Peyer's patch (tissue), 4 donors: ENCODE data around the gene ZBTB20. TPM values are rescaled to one million over a fixed set of nuclear protein-coding genes. Genes with fewer than 3 reads are reported as not detected.

Source experiments
- DNase-seq, 3 donors: peaks; one replicate each; pipeline ENCODE4 v3.0.0-alpha.2; 2017 to 2019
- H3K27ac ChIP-seq, 4 donors: fragments of 200-600 bp; sonication (generic); one replicate each; pipeline ENCODE4 v1.5.1; 2016 to 2019
- H3K27me3 ChIP-seq, 2 donors: fragments of 200-600 bp; sonication (generic); one replicate each; pipeline ENCODE4 v1.5.1; 2019
- H3K36me3 ChIP-seq, 3 donors: fragments of 200-600 bp; sonication (generic); one replicate each; pipeline ENCODE4 v1.5.1; 2016 to 2019
- H3K4me1 ChIP-seq, 4 donors: fragments of 200-600 bp; sonication (generic); one replicate each; pipeline ENCODE4 v1.5.1; 2016 to 2019
- H3K4me3 ChIP-seq, 4 donors: fragments of 200-600 bp; sonication (generic); 1 replicate in 3 of 4; 2 replicates in 1 of 4; pipeline ENCODE4 v1.5.1; 2016 to 2019; ENCODE audit warnings: mild to moderate bottlenecking in 1 of 4
- H3K9me3 ChIP-seq, 4 donors: fragments of 200-600 bp; sonication (generic); one replicate each; pipeline ENCODE4 v1.5.1; 2016 to 2019; ENCODE audit warnings: mild to moderate bottlenecking in 1 of 4
- CTCF ChIP-seq, 6 experiments: fragments of 450-650 bp in 4 of 6; fragments of 200-600 bp in 2 of 6; sonication (generic) in 1 of 6; IDR thresholded peaks; one replicate each; pipeline ENCODE4 v1.5.1; 2017 to 2019; ENCODE audit warnings: antibody characterized with exemption in 6 of 6, mild to moderate bottlenecking in 3 of 6, moderate library complexity in 1 of 6
- POLR2A ChIP-seq, 2 donors: fragments of 450-650 bp; IDR thresholded peaks; one replicate each; pipeline ENCODE4 v1.5.1; 2017; ENCODE audit warnings: antibody characterized with exemption in 2 of 2, mild to moderate bottlenecking in 2 of 2, moderate library complexity in 2 of 2
- total RNA-seq, 4 donors: library from RNA; depleted of rRNA; stranded (reverse); fragments of >200 nt; gene quantifications; one replicate each; pipeline ENCODE4 v1.1.0, GENCODE V29; 2016

The ZBTB20 gene
- total RNA-seq, 4 donors from 2014 or later = 19.6 to 135 (median 57.2) TPM

- Histone ChIP-seq H3K4me3 (no peak overlapping the region), H3K36me3 (no peaks in the 10 kb centered on the region), H3K9me3 (no peaks in the 10 kb centered on the region), H3K27me3 (no peaks in the 10 kb centered on the region), H3K27ac (no peak overlapping the region), H3K4me1 (no peaks in the 10 kb centered on the region)
- DNase-seq = no peak
- no peak for TF ChIP-seq CTCF (IDR thresholded peaks at IDR 0.05)
- no peak for TF ChIP-seq POLR2A (IDR thresholded peaks at IDR 0.05)
Observed at GRCh38 chr3:115139072-115139471, 8.0 kb downstream of the ZBTB20 start.

GRCh38 chr3:115134648-115135347 is 12.3 kb downstream of the ZBTB20 start:
- H3K4me1 ChIP-seq = no peaks in the 10 kb centered on the region
- no peaks in the 10 kb centered on the region for H3K27me3 ChIP-seq
- DNase-seq = no peak
- H3K36me3 ChIP-seq = no peaks in the 10 kb centered on the region
- no peak overlapping the region for H3K4me3 ChIP-seq
- TF ChIP-seq POLR2A (IDR thresholded peaks at IDR 0.05) (no peak), CTCF (IDR thresholded peaks at IDR 0.05) (no peak)
- H3K9me3 ChIP-seq = no peaks in the 10 kb centered on the region
- H3K27ac ChIP-seq = no peak overlapping the region

- no peak for TF ChIP-seq CTCF (IDR thresholded peaks at IDR 0.05)
- TF ChIP-seq POLR2A (IDR thresholded peaks at IDR 0.05) = no peak
- H3K4me3 ChIP-seq = no peak overlapping the region
- no peaks in the 10 kb centered on the region for H3K36me3 ChIP-seq
- no peak for DNase-seq
- no peaks in the 10 kb centered on the region for H3K9me3 ChIP-seq
- H3K4me1 ChIP-seq = no peaks in the 10 kb centered on the region
- no peak overlapping the region for H3K27ac ChIP-seq
- H3K27me3 ChIP-seq = no peaks in the 10 kb centered on the region
Observed at GRCh38 chr3:115127208-115127607, 19.9 kb downstream of the ZBTB20 start.

GRCh38 chr3:115120597-115120996 is 26.5 kb downstream of the ZBTB20 start:
- no peaks in the 10 kb centered on the region for H3K27me3 ChIP-seq
- TF ChIP-seq CTCF (IDR thresholded peaks at IDR 0.05) = no peak
- no peak for TF ChIP-seq POLR2A (IDR thresholded peaks at IDR 0.05)
- DNase-seq = no peak
- no peaks in the 10 kb centered on the region for H3K9me3 ChIP-seq
- no peak overlapping the region for H3K27ac ChIP-seq
- H3K4me3 ChIP-seq = no peak overlapping the region
- no peaks in the 10 kb centered on the region for H3K36me3 ChIP-seq
- H3K4me1 ChIP-seq = no peaks in the 10 kb centered on the region

- TF ChIP-seq CTCF (IDR thresholded peaks at IDR 0.05) (no peak), POLR2A (IDR thresholded peaks at IDR 0.05) (no peak)
- H3K27me3 ChIP-seq = no peaks in the 10 kb centered on the region
- H3K4me1 ChIP-seq = no peaks in the 10 kb centered on the region
- H3K9me3 ChIP-seq = no peaks in the 10 kb centered on the region
- DNase-seq = no peak
- no peaks in the 10 kb centered on the region for H3K36me3 ChIP-seq
- H3K27ac ChIP-seq = no peak overlapping the region
- H3K4me3 ChIP-seq = no peak overlapping the region
Observed at GRCh38 chr3:115113367-115113766, 33.7 kb downstream of the ZBTB20 start.

GRCh38 chr3:115111632-115112031 is 35.5 kb downstream of the ZBTB20 start:
- no peaks in the 10 kb centered on the region for H3K27me3 ChIP-seq
- DNase-seq = no peak
- H3K9me3 ChIP-seq = no peaks in the 10 kb centered on the region
- H3K27ac ChIP-seq = no peak overlapping the region
- TF ChIP-seq CTCF (IDR thresholded peaks at IDR 0.05) = no peak
- no peak for TF ChIP-seq POLR2A (IDR thresholded peaks at IDR 0.05)
- H3K4me3 ChIP-seq = no peak overlapping the region
- no peaks in the 10 kb centered on the region for H3K4me1 ChIP-seq
- no peaks in the 10 kb centered on the region for H3K36me3 ChIP-seq
